Measurements from ENCODE around the gene RDH11.

Gene RDH11

GRCh38 chr14:67701492-67701891, 5.9 kb upstream of the RDH11 start, which contains the start of gene RDH12:
Gene RDH12 (plus strand): TSS chr14:67701886. CDS start chr14:67722643, 20,757 bp downstream.
- peak; percentile 23 for DNase-seq

GRCh38 chr14:67698179-67698578, 2.6 kb upstream of the RDH11 start:
- no peak for DNase-seq

- peak; percentile 26 for DNase-seq
These were observed 1.4 kb upstream of the RDH11 start for GRCh38 chr14:67697006-67697405.

- DNase-seq: peak; percentile 95
These were observed 672 bp downstream of the RDH11 start for GRCh38 chr14:67694791-67695393.

GRCh38 chr14:67690011-67690410, 5.6 kb downstream of the RDH11 start:
- no peak for DNase-seq

GRCh38 chr14:67683842-67684241, 11.7 kb downstream of the RDH11 start:
- DNase-seq: no peak

GRCh38 chr14:67680941-67681340, 14.6 kb downstream of the RDH11 start:
- DNase-seq: peak; percentile 95

GRCh38 chr14:67680121-67680602, 15.4 kb downstream of the RDH11 start:
- DNase-seq: peak; percentile 91

GRCh38 chr14:67679006-67679405, 16.6 kb downstream of the RDH11 start:
- DNase-seq: no peak

GRCh38 chr14:67675219-67675582, 20.4 kb downstream of the RDH11 start:
- DNase-seq: no peak

GRCh38 chr14:67674480-67675218, 20.9 kb downstream of the RDH11 start, which contains the start of gene VTI1B:
Gene VTI1B (minus strand): TSS chr14:67674632. CDS start chr14:67674489, 143 bp downstream.
- peak; percentile 77 for DNase-seq

GRCh38 chr14:67674139-67674479, 21.5 kb downstream of the RDH11 start:
- DNase-seq: peak; percentile 65

- no peak for DNase-seq
These were observed 22.1 kb downstream of the RDH11 start for GRCh38 chr14:67673451-67673850.

GRCh38 chr14:67668559-67668958, 27.0 kb downstream of the RDH11 start:
- no peak for DNase-seq

- peak; percentile 66 for DNase-seq
These were observed 28.7 kb downstream of the RDH11 start for GRCh38 chr14:67666750-67667449.

GRCh38 chr14:67665868-67666267, 29.7 kb downstream of the RDH11 start:
- DNase-seq: peak; percentile 15

- no peak for DNase-seq
These were observed 31.9 kb downstream of the RDH11 start for GRCh38 chr14:67663633-67664032.

GRCh38 chr14:67653651-67654280, 41.8 kb downstream of the RDH11 start:
- no peak for DNase-seq

- peak; percentile 15 for DNase-seq
These were observed 43.4 kb downstream of the RDH11 start for GRCh38 chr14:67652189-67652588.

- DNase-seq: no peak
These were observed 44.9 kb downstream of the RDH11 start for GRCh38 chr14:67650694-67651093.

GRCh38 chr14:67650151-67650550, 45.4 kb downstream of the RDH11 start:
- DNase-seq: no peak

GRCh38 chr14:67646131-67646530, 49.4 kb downstream of the RDH11 start:
- no peak for DNase-seq

GRCh38 chr14:67645414-67645813, 50.1 kb downstream of the RDH11 start:
- no peak for DNase-seq

Data from inflammatory macrophage treated with lipopolysaccharide for 4 hours (primary cell).